GM13976 (cell line): ENCODE measurements around the gene SKIDA1.

Experiments
- DNase-seq: peaks from one replicate; pipeline ENCODE4 v3.0.0; 2012; ENCODE audit warnings: low spot score
- CTCF ChIP-seq: IDR thresholded peaks from 2 replicates; pipeline ENCODE4 v1.5.1; 2012; ENCODE audit warnings: borderline replicate concordance, mild to moderate bottlenecking; ENCODE audit not compliant: insufficient read depth; ENCODE audit errors: extremely low read depth, missing control alignments, control extremely low read depth
- in situ Hi-C: fragments of 300-500 bp; cut with MboI; formaldehyde crosslinking; loops from one replicate; pipeline ENCODE4 v1.12.0; 2022; ENCODE audit warnings: low sequenced_read_pairs, mixed read lengths, inconsistent platforms; ENCODE audit not compliant: unreplicated experiment

Gene SKIDA1

DNA sequence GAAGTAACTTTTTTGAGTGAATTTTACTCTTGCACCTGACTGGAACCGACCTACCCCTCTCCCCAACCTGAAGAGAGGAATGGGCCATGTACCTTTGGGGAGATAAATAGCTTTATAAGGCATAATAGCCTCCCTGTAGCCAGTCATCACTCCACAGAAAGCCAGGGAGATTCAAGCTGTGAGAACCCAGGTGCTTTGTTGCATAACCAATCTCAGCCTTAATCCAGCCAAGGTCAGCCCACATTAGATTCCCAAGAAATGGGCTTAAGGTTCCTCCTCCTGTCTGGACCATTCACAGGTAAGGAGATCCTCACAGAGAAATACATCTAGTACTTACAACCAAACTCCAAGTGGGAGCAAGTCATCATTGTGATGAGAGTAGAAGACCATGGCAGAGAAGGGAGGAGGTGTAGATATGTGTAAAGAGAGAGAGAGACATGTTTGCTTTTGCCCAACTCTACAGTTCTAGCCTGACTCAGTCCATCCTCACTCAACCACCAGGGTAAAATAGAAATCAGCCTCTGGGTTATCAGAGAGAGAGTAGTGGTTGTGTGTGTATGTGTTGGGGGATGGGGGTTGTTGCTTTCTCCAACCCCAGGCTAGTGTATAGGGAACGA is 23.6 kb downstream of the SKIDA1 start:
- in situ Hi-C loops = loop anchor here (25.0 kb wide), 1 partner anchor 435 kb away; no protein-coding TSS in a partner anchor
- no peak for TF ChIP-seq CTCF

DNA sequence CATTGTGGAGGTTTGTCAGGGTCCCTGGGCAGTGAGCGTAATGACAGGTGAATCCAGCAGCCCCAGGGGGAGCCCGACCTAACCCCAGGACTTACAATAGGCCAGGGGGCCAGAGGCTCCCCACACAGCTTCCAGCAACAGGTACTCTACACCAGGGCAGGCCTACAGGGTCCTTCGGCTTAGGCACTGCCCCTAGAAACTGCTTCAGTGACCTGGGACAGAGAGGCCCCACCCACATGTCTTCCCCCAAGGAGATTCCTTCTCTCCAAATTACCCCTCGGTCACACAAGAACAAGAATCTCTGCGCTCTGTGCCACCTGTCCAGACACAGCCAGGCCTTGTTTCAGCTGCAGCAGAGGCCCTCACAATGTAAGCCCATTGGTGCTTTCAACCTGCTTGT is 24.4 kb downstream of the SKIDA1 start:
- in situ Hi-C loops = loop anchor here (25.0 kb wide), 1 partner anchor 436 kb away; no protein-coding TSS in a partner anchor
- DNase-seq = no peak
- TF ChIP-seq CTCF = no peak

More for the DNA sequence above, 23.6 kb downstream of the SKIDA1 start:
- no peak for DNase-seq

DNA sequence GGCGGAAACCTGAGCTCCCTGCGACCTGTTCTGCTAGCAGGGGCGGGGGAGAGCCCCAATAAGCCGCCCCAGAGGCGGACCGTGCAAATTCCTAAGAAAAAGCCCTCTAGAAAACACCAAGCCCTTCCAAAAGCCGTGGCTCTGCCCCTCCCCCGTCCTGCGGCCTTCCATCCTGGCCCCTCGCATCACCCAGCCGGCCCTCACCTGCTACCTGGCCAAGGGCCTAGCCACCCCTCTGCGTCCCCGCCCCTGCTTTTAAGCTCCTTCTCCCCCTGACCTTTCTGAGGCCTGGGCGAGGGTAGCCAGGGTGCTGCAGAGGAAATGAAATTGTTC is 24.9 kb downstream of the SKIDA1 start:
- no peak for TF ChIP-seq CTCF
- in situ Hi-C loops = loop anchor here (25.0 kb wide), 1 partner anchor 437 kb away; no protein-coding TSS in a partner anchor
- no peak for DNase-seq

DNA sequence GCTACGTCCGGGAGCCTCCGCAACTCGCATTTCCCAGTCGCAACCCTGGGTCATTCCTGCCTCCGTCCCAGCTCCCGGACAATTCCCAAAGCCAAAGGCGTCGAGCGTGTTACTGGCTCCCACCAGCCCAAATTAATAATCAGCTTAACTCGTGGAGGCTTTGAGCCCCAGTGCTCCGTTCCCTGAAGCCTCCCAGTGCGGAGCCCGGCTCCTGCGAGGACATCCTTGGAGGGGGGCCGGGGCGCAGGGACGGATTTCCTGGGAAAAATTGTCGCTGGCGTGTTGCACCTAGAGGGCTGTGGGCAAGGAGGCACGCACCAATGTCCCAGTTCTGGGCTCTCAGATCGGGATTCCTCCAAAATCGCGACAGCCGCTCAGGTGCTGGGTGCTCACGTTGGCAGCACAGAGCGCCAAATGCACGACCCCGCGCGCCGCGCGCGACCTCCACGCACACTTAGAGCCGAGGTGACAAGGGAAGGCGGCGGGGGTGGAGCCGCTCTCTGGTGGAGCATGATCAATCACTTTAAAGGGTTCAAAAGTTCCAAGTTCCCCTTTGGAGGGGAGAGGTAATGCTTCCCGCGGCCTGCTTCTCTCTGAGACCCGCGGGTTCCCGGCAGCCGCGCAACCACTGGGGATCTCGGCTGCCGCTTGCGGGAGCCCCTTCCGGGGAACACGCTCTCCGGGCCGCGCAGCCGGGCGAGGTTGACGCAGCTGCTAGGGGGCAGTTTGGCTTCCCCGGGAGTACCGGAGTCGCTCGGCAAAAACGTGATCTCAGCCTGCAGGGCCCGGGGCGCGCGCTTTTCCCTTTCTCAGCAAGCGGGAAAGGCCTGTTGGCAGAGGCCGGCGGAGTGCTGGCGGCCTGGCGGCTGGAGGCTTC is 25.5 kb downstream of the SKIDA1 start:
- TF ChIP-seq CTCF = no peak
- in situ Hi-C loops = loop anchor here (10.0 to 25.0 kb wide), 4 partner anchors 225 to 437 kb away; no protein-coding TSS in a partner anchor
- DNase-seq = peak; percentile 72

GRCh38 chr10:21498986-21499385 is 26.5 kb downstream of the SKIDA1 start:
- no peak for TF ChIP-seq CTCF
- DNase-seq = no peak
- in situ Hi-C loops = loop anchor here (10.0 to 25.0 kb wide), 3 partner anchors 224 to 412 kb away; no protein-coding TSS in a partner anchor

DNA sequence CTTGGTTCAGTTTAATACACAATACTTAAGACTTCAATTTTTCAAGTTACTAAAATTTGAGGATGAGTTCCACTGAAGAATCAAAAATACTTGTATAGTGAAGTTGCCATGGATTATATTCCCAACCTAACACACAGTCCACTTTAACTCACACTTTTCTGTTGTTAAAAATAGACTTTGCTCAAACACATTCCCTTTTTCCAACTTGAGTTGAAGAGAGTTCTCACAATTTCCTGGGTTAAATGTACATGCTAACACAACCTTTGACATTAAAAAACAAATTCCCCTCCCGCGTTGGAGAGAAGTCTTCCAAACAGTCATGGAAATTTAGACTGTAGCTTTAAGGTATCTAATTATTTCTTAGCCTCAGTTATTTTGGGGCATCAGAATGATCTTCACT is 27.1 kb downstream of the SKIDA1 start:
- in situ Hi-C loops = loop anchor here (10.0 to 25.0 kb wide), 3 partner anchors 224 to 411 kb away; no protein-coding TSS in a partner anchor
- no peak for TF ChIP-seq CTCF
- no peak for DNase-seq
